HL-60/S4 (cell line): Measurements from ENCODE around the gene NDUFV3.
"Not testable (repeated sequence)": the region's sequence is repeated elsewhere in the genome, so short reads cannot be mapped to it uniquely, and the experiment has no call there.

Experiments
- in situ Hi-C: fragments of 300-500 bp; cut with MboI; formaldehyde crosslinking; loops from 2 replicates; pipeline ENCODE4 v1.14.3; 2022; ENCODE audit warnings: low sequenced_read_pairs

NDUFV3 gene

GRCh38 chr21:42933137-42933970 is 40.2 kb downstream of the NDUFV3 start:
- in situ Hi-C loops: not testable (repeated sequence)

- in situ Hi-C loops: not testable (repeated sequence)
Measured at GRCh38 chr21:42933973-42934372, 40.9 kb downstream of the NDUFV3 start.

GRCh38 chr21:42936360-42936759 is 43.3 kb downstream of the NDUFV3 start:
- in situ Hi-C loops: not testable (repeated sequence)

GRCh38 chr21:42937034-42937940 is 44.2 kb downstream of the NDUFV3 start:
- in situ Hi-C loops: not testable (repeated sequence)

- in situ Hi-C loops: no loop called here
Measured at GRCh38 chr21:42937960-42938605, 45.0 kb downstream of the NDUFV3 start.

- in situ Hi-C loops: not testable (repeated sequence)
Measured at GRCh38 chr21:42938606-42938995, 45.5 kb downstream of the NDUFV3 start.

- in situ Hi-C loops: no loop called here
Measured at GRCh38 chr21:42939582-42940413, 46.7 kb downstream of the NDUFV3 start.

- in situ Hi-C loops: no loop called here
Measured at GRCh38 chr21:42941696-42942085, 48.6 kb downstream of the NDUFV3 start.

- in situ Hi-C loops: no loop called here
Measured at GRCh38 chr21:42942244-42942643, 49.1 kb downstream of the NDUFV3 start.

GRCh38 chr21:42949094-42949755 is 56.1 kb downstream of the NDUFV3 start:
- in situ Hi-C loops: not testable (repeated sequence)

GRCh38 chr21:42951193-42951592 is 58.1 kb downstream of the NDUFV3 start:
- in situ Hi-C loops: not testable (repeated sequence)

- in situ Hi-C loops: no loop called here
Measured at GRCh38 chr21:42956824-42957630, 63.9 kb downstream of the NDUFV3 start.

GRCh38 chr21:42958122-42958521 is 65.0 kb downstream of the NDUFV3 start:
- in situ Hi-C loops: not testable (repeated sequence)

- in situ Hi-C loops: no loop called here
Measured at GRCh38 chr21:42959728-42960127, 66.6 kb downstream of the NDUFV3 start.

GRCh38 chr21:42962380-42963007 is 69.4 kb downstream of the NDUFV3 start:
- in situ Hi-C loops: no loop called here
